Adipocyte (in vitro differentiated cells): Measurements from ENCODE around the gene ADAT1.
A peak's percentile ranks its signal among the peaks of the same experiment; 100 is the strongest.

Experiments used
- DNase-seq: peaks from one replicate; pipeline ENCODE4 v3.0.0-alpha.2; 2015; ENCODE audit warnings: low read depth
- H3K27me3 ChIP-seq: replicated peaks from 2 replicates; pipeline ENCODE4 v1.7.0; 2013; ENCODE audit warnings: mild to moderate bottlenecking, low read length, moderate library complexity; ENCODE audit not compliant: control insufficient read depth, insufficient read depth
- H3K36me3 ChIP-seq: 2 replicates; pipeline ENCODE4 v1.7.0; 2013; ENCODE audit warnings: low read length, mild to moderate bottlenecking, moderate library complexity; ENCODE audit not compliant: control insufficient read depth, insufficient read depth, severe bottlenecking
- H3K4me1 ChIP-seq: 2 replicates; pipeline ENCODE4 v1.7.0; 2013; ENCODE audit warnings: mild to moderate bottlenecking, low read length, moderate library complexity; ENCODE audit not compliant: control insufficient read depth, insufficient read depth
- H3K4me3 ChIP-seq: 2 replicates; pipeline ENCODE4 v1.7.0; 2013; ENCODE audit warnings: mild to moderate bottlenecking, low read length, moderate library complexity
- H3K9ac ChIP-seq: 2 replicates; pipeline ENCODE4 v1.7.0; 2013; ENCODE audit warnings: mild to moderate bottlenecking, low read length, moderate library complexity
- H3K9me3 ChIP-seq: 2 replicates; pipeline ENCODE4 v1.7.0; 2013; ENCODE audit warnings: mild to moderate bottlenecking, low read length, moderate library complexity; ENCODE audit not compliant: control insufficient read depth

Gene ADAT1

DNA sequence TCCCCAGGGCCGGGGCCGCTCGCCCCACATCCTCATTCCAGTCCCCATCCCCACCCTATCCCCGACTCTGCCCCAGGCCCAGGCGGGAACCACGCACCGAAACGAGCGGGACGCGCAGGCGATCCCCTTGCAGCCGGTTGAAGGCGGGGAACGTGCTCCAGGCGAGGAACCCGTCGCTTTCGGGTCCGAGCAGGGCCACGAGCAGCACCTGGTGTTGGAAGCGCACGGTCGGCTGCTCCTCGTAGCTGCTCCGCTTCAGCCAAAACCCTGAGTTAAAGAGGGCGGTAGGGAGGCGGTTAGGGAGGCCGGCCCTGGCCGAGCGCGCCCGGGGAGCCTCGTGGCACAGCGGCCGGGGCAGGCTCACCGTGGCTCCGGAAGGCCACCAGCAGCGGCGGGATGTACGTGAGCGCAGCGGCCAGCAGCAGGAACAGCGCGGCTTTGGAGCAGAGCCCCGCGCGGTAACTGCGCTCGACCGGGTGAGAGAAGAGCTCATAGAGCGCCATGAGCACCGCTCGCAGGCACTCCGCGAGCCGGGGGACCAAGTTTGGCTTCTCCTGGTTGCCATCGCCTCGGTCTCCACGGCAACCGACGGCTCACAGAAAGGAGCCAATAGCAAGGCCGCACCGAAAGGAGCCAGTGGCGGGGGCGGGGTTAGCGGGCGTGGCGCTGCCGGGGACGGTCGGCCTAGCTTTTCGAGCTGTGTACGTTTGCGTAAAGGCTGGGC lies 67.2 kb downstream of the ADAT1 start, which contains the start of gene TMEM231:
Gene TMEM231, minus strand, starts transcription at position 546 of the 724 bp plus-strand sequence. Its CDS starts 43 bp downstream, at position 503.
- H3K36me3 ChIP-seq = no peaks in the 10 kb centered on the region
- no peaks in the 10 kb centered on the region for H3K27me3 ChIP-seq
- peak; percentile 98 for DNase-seq
- no peaks in the 10 kb centered on the region for H3K9me3 ChIP-seq
- H3K4me1 ChIP-seq = peaks cover 14% of the 10 kb centered on the region
- peak within 1 kb of the TSS; percentile 85 for H3K9ac ChIP-seq
- peak within 1 kb of the TSS; percentile 93 for H3K4me3 ChIP-seq

GRCh38 chr16:75555213-75555706 lies 67.8 kb downstream of the ADAT1 start:
- no peaks in the 10 kb centered on the region for H3K36me3 ChIP-seq
- no peaks in the 10 kb centered on the region for H3K9me3 ChIP-seq
- H3K4me3 ChIP-seq = peak overlapping the region; percentile 93
- peak; percentile 95 for DNase-seq
- H3K4me1 ChIP-seq = peaks cover 12% of the 10 kb centered on the region
- no peaks in the 10 kb centered on the region for H3K27me3 ChIP-seq
- H3K9ac ChIP-seq = peak overlapping the region; percentile 85

DNA sequence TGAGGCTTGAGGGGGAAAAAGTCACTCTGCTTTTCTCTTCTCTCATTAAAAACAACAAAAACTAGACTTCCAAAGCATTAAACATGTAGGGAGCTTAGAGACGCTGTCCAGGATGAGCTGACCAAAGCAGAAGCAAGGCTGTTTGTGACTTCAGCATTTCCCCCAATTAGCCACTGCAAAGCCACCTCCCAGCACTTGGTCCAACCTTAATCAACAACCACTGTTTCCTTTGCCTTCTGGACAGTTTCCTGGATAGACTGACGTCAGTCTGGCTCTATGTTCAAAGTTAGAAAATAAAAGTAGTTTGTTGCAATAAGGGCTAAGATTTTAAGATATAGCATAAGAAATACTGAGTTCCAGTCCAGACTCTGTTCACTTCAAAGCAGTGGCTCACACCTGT lies 70.1 kb downstream of the ADAT1 start:
- Histone ChIP-seq H3K9me3 (no peaks in the 10 kb centered on the region), H3K4me1 (peaks cover 4% of the 10 kb centered on the region), H3K36me3 (no peaks in the 10 kb centered on the region), H3K9ac (no peak overlapping the region), H3K27me3 (no peaks in the 10 kb centered on the region), H3K4me3 (no peak overlapping the region)
- no peak for DNase-seq

GRCh38 chr16:75550211-75550662 lies 72.8 kb downstream of the ADAT1 start:
- Histone ChIP-seq H3K4me1 (no peaks in the 10 kb centered on the region), H3K27me3 (no peaks in the 10 kb centered on the region), H3K9ac (no peak overlapping the region), H3K36me3 (no peaks in the 10 kb centered on the region), H3K4me3 (no peak overlapping the region), H3K9me3 (no peaks in the 10 kb centered on the region)
- DNase-seq = no peak
